GM12801 (cell line): ENCODE results near the gene CASP8.

ENCODE experiments used
- CTCF ChIP-seq: IDR thresholded peaks from one replicate; pipeline ENCODE4 v1.5.1; 2011; ENCODE audit warnings: control low read depth; ENCODE audit not compliant: insufficient read length; ENCODE audit errors: extremely low read depth

Gene CASP8

DNA sequence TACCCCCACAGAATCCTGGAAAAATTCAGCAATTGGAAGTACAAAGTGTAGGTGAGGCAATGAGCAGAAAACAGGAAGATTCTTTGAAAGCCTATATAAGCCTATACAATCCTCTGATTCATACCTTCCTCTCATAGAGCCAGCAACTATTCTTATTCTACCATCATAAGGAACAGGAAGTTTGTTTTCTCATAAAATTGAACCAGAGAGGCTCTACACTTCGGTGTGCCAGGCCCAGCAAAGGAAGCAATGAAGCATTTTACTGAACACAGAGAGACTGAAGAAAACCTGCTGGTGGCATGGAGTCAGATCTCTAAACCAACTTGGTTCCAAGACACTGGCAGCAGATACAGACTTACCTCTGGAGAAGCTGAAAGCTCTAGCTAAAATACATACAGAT is 18.7 kb downstream of the CASP8 start:
- no peak for TF ChIP-seq CTCF

DNA sequence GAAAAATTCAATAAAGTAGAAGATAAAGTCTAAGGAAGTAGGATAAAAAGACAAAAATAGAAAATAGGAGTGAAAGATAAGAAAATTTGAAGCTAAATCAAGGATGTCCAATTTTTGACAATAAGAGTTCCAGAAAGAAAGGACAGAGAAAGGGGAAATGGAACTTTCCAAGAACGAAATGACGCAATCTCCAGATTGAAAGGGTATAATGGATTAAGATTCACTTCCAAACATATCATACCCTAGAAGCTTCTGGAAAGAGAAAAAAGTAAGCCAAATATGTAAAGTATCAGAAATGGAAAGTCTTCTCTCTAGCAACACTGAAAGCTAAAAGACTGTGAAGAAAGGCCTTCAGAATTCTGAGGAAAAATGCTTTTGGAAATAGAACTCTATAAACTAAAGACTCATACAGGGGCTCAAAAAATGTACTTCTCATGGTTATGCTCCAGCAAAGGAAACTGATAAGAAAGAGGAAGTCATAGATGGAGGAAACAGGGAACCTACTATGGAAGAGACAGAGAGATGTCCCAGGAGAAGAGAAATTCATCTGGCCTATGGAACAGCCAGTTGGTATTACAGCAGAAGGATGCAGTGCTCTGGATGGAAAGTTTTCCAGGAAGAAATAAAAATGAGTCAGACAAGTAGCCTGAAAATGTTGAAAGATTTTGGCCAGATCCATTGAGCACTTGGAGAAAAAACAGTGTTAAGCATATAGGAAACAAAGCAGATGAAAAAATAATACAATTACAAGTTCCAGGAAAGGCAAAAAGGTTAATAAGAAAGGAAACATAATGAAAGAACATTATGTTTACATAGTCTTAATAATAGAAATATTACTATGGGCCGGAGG is 20.1 kb downstream of the CASP8 start:
- TF ChIP-seq CTCF = no peak

DNA sequence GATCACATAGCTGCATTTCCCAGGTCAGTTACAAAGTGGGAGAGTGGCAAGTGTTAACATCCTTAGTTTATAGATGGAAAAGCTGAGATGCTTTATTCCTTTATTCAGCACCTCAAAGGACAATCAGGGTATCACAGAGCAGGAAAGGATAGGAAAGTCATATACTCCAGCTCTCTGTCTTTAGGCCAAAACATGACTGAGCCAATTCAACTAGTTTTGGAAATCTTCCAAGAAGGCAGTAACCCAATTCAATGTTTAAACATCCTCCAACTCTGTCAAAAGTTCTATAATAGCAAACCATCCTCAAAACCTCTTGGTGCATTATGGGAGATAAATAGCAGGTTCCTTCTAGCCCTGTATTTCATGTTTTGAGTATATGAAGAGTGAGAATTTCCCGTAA is 25.2 kb downstream of the CASP8 start:
- no peak for TF ChIP-seq CTCF

DNA sequence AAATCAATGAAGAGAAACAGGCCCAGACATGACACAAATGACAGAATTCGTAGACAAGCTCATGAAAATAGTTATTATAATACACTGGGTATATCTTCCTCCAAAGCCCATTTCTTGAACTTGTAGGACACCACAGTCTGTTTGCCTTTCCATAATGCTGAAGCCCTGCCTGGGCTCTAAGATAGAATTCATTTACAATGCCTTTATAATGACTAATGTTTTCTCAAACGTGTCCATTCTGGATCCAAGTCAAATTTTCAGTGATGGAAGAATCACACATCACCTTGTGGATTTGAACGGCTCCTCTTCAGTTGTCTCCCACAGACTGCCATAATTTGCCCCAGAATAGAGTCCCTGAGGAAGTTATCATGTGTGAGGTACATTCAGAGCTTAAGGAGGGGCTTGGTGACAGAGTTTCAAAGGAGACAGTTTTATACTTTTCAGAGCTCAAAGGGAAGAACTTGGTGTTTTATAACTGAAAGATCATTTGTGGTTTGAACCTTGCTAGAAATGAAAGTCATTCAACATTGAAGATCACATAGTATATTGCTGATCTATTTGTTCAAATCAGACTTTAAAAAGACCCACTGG is 38.2 kb downstream of the CASP8 start:
- TF ChIP-seq CTCF = no peak

GRCh38 chr2:201307876-201308275 is 47.5 kb downstream of the CASP8 start:
- no peak for TF ChIP-seq CTCF

- no peak for TF ChIP-seq CTCF
Observed at GRCh38 chr2:201308914-201309313, 48.6 kb downstream of the CASP8 start.

DNA sequence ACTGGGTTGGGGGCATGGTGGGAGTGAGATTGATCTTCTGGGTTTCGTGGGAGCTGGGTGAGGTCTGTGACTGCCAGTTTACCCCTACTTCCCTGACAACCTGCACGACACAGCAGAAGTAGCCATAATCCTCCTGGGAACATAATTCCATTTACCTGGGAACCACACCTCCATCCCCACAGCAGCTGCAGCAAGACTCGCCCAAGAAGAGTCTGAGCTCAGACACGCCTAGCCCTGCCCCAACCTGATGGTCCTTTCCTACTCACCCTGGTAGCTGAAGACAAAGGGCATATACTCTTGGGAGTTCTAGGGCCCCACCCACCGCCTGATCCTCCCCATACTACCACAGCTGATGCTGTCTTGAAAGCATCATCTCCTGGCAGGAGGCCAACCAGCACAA is 53.0 kb downstream of the CASP8 start:
- TF ChIP-seq CTCF = no peak
